ENCODE measurements around the gene ARL11.

DNA sequence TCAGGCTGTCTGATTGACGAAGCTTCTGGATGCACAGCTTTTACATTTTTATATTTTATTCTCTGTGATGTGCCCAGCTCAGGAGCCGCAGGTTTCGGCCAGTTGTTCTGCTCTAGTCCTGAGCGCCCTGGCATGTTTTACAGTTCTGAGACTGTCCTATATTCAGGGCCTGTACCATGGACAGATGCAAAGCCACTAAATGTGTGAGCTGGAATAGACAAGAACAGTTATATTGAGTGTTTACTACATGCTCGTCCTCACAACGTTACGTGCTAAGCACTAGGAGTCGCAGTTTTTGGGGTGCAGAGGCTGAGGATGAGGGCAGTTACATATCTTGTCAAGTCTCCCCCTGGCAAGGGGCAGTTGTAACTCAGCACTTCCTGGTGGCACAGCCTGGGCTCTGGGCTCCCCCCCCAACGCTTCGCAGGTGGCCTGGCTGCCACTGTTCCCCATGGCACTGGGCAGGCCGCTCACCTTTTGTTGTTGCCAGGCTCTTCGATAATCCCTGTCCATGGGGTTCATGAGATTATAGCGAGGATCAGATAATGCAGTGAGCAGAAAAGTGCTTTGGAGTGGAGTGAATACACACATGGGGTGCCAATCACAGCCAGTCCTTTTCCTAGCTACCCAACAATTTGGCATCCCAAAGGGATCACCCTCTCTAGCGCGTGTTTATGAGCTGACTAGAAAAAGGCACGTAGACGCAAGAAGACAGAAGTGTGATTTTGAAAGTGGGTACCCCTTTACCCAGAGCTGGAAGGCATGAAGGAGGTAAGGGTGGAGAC, 23.5 kb downstream of the ARL11 start:
- TF ChIP-seq POLR2A (IDR thresholded peaks at IDR 0.05), result no peak
- TF ChIP-seq, protein P1, sequence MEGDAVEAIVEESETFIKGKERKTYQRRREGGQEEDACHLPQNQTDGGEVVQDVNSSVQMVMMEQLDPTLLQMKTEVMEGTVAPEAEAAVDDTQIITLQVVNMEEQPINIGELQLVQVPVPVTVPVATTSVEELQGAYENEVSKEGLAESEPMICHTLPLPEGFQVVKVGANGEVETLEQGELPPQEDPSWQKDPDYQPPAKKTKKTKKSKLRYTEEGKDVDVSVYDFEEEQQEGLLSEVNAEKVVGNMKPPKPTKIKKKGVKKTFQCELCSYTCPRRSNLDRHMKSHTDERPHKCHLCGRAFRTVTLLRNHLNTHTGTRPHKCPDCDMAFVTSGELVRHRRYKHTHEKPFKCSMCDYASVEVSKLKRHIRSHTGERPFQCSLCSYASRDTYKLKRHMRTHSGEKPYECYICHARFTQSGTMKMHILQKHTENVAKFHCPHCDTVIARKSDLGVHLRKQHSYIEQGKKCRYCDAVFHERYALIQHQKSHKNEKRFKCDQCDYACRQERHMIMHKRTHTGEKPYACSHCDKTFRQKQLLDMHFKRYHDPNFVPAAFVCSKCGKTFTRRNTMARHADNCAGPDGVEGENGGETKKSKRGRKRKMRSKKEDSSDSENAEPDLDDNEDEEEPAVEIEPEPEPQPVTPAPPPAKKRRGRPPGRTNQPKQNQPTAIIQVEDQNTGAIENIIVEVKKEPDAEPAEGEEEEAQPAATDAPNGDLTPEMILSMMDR (IDR thresholded peaks at IDR 0.05), result no peak
